ENCODE measurements around the gene LCLAT1. TPM values are rescaled to one million over a fixed set of nuclear protein-coding genes. Genes with fewer than 3 reads are reported as not detected.

LCLAT1 gene
- polyA plus RNA-seq, 1 experiment: 10.8 TPM

DNA sequence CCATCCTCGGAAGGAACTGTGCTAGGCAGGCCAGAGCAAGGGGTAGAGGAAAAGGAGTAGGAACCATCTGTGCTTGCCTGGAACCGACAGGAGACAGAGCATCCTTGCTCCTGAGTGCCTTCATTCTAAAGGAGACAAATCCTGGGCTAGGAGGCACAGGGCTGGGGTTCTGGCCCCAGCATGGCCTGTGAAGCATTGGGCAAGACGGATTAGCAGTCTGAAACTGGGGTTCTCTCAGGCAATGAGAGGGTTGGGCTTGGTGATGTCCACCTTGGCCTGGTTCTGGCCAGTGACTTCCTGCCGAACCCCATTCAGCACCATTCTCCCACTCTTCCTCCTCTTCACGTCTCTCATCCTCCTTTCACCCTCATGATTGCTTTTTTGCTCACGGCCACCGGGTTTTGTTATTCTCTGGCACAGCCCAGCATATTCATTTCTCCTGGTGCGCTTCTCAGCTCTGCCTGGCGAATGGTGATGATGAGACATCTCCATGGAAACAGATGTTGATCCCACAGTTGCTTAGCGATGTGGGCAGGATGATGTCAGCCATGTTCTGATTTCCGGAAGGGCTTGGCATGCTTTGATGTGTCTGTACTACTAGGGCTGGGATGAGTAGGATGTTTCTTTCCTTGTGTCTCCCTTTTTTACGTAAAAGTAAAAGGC lies 232.5 kb downstream of the LCLAT1 start:
- no peak for DNase-seq (ENCODE audit: low read depth)

DNA sequence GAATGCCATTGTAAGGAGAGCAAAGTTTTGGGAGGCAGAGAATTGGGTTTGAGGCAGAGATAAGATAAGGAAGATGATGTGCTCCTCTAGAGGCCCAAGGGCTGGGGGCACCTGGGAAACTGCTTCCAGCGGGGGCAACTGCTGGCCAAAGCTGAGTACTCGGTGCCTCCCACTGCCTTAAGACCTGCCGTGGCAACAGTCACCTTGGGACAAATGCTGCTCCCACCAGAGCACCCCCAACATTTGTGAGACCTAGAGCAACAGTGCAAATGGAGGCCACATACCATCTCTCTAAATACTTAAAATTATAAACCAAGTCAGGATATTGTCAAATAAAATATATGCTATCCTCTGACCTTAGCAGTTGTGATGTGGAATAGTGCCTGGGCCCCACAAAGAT lies 233.1 kb downstream of the LCLAT1 start:
- Histone ChIP-seq H3K36me3 (ENCODE audit: control insufficient read depth, insufficient read depth, low read length) (no peaks in the 10 kb centered on the region), H3K27me3 (ENCODE audit: control insufficient read depth, insufficient read depth, low read length) (no peaks in the 10 kb centered on the region; the same call in 1 of the 2 replicates), H3K4me3 (ENCODE audit: low read depth, low read length) (no peak overlapping the region)
- TF ChIP-seq, protein P1, sequence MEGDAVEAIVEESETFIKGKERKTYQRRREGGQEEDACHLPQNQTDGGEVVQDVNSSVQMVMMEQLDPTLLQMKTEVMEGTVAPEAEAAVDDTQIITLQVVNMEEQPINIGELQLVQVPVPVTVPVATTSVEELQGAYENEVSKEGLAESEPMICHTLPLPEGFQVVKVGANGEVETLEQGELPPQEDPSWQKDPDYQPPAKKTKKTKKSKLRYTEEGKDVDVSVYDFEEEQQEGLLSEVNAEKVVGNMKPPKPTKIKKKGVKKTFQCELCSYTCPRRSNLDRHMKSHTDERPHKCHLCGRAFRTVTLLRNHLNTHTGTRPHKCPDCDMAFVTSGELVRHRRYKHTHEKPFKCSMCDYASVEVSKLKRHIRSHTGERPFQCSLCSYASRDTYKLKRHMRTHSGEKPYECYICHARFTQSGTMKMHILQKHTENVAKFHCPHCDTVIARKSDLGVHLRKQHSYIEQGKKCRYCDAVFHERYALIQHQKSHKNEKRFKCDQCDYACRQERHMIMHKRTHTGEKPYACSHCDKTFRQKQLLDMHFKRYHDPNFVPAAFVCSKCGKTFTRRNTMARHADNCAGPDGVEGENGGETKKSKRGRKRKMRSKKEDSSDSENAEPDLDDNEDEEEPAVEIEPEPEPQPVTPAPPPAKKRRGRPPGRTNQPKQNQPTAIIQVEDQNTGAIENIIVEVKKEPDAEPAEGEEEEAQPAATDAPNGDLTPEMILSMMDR (IDR thresholded peaks at IDR 0.05; ENCODE audit: insufficient read depth, low read depth, low read length): no peak
- POLR2A ChIA-PET: no interaction called here
- no peak for DNase-seq (ENCODE audit: low read depth)
- CTCF ChIA-PET: no interaction called here

More for the DNA sequence above, 232.5 kb downstream of the LCLAT1 start:
- H3K27me3 ChIP-seq (ENCODE audit: control insufficient read depth, insufficient read depth, low read length): no peaks in the 10 kb centered on the region
- H3K4me3 ChIP-seq (ENCODE audit: low read depth, low read length): no peak overlapping the region
- TF ChIP-seq, protein P1 (IDR thresholded peaks at IDR 0.05; ENCODE audit: insufficient read depth, low read depth, low read length): no peak
- CTCF ChIA-PET: no interaction called here
- POLR2A ChIA-PET: no interaction called here
- no peaks in the 10 kb centered on the region for H3K36me3 ChIP-seq (ENCODE audit: control insufficient read depth, insufficient read depth, low read length)

DNA sequence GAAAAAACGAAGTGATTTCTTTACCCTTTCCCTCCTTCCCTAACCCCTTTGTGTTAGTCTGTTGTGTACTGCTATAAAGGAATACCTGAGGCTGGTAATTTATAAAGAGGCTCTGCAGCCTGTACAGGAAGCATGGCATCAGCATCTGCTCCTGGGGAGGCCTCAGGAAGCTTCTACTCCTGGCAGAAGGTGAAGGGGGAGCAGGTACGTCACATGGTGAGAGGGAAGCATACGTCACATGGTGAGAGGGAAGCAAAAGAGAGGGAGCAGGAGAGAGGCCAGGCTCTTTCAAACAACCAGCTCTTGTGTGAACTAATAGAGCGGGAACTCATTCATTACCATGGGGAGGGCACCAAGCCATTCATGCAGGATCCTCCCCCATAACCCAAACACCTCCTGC lies 234.0 kb downstream of the LCLAT1 start:
- ChIA-PET POLR2A (no interaction called here), CTCF (interaction anchor here (0.6 to 1.1 kb wide), 3 partner anchors 30 to 776 kb away, joined by 3 to 4 read pairs (median 3); no protein-coding TSS in a partner anchor)
- no peak overlapping the region for H3K4me3 ChIP-seq (ENCODE audit: low read depth, low read length)
- TF ChIP-seq, protein P1 (IDR thresholded peaks at IDR 0.05; ENCODE audit: insufficient read depth, low read depth, low read length): no peak
- no peaks in the 10 kb centered on the region; the same call in 1 of the 2 replicates for H3K27me3 ChIP-seq (ENCODE audit: control insufficient read depth, insufficient read depth, low read length)
- no peaks in the 10 kb centered on the region for H3K36me3 ChIP-seq (ENCODE audit: control insufficient read depth, insufficient read depth, low read length)
- DNase-seq (ENCODE audit: low read depth): no peak

DNA sequence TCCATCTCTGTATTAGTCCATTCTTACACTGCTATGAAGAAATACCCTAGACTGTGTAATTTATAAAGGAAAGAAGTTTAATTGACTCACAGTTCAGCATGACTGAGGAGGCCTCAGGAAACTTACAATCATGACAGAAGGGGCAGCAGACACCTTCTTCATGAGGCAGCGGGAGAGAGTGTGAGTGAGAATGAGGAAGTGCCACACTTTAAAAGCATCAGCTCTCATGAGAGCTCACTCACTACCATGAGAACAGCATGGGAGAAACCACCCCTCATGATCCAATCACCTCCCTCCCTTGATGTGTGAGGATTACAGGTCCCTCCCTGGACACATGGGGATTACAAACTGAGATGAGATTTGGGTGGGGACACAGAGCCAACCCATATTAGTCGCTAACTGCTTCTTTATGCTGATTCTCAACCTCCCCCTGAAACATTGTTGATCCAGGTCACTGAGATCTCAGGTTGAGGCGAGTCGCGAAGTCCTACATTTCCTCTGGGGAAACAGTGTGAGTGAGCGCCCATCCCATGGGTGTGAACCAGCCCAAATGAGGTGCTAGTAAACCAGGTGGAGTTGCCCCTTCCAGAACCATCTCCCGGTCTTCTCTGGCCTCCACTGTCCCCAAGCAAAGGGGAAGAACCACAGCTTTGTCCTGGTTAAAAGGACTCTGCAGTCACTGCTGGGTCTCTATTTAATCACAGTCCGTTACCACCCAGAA lies 236.3 kb downstream of the LCLAT1 start:
- no peaks in the 10 kb centered on the region for H3K36me3 ChIP-seq (ENCODE audit: control insufficient read depth, insufficient read depth, low read length)
- TF ChIP-seq, protein P1 (IDR thresholded peaks at IDR 0.05; ENCODE audit: insufficient read depth, low read depth, low read length): no peak
- CTCF ChIA-PET: interaction anchor here (0.6 to 2.9 kb wide), 3 partner anchors 8 to 28 kb away, joined by 3 to 8 read pairs (median 6); no protein-coding TSS in a partner anchor
- no peak overlapping the region for H3K4me3 ChIP-seq (ENCODE audit: low read depth, low read length)
- no peaks in the 10 kb centered on the region; the same call in 1 of the 2 replicates for H3K27me3 ChIP-seq (ENCODE audit: control insufficient read depth, insufficient read depth, low read length)
- DNase-seq (ENCODE audit: low read depth): no peak
- POLR2A ChIA-PET: no interaction called here

DNA sequence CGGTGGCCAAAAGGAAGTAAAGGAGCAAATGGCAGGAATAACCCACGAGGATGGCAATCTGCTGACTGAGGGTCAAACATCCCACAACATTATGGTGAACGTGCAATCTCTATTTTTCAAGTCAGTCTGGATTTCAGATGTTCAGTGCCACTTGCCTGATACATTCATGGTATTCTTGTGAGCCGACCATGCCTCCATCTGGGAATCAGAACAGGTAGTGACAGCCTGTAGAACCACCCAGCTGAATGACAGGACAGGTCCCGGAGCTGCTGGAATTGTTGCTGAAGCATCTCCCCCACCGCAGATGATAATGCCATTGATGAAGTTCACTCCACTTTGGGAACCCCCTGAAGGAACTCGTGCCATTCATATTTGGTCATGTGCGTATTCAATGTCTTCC lies 237.0 kb downstream of the LCLAT1 start:
- TF ChIP-seq, protein P1 (IDR thresholded peaks at IDR 0.05; ENCODE audit: insufficient read depth, low read depth, low read length): no peak
- no peak overlapping the region for H3K4me3 ChIP-seq (ENCODE audit: low read depth, low read length)
- H3K36me3 ChIP-seq (ENCODE audit: control insufficient read depth, insufficient read depth, low read length): no peaks in the 10 kb centered on the region
- H3K27me3 ChIP-seq (ENCODE audit: control insufficient read depth, insufficient read depth, low read length): no peaks in the 10 kb centered on the region; the same call in 1 of the 2 replicates
- ChIA-PET POLR2A (no interaction called here), CTCF (interaction anchor here (2.9 kb wide), 1 partner anchor 27 kb away, joined by 6 read pairs; no protein-coding TSS in a partner anchor)
- no peak for DNase-seq (ENCODE audit: low read depth)
